ENCODE results near the gene DHRS7C. TPM values are rescaled to one million over a fixed set of nuclear protein-coding genes. Genes with fewer than 3 reads are reported as not detected.
"Not testable (repeated sequence)": the region's sequence is repeated elsewhere in the genome, so short reads cannot be mapped to it uniquely, and the experiment has no call there.

DHRS7C gene
- total RNA-seq, 2 donors from 2014 or later: not detected

DNA sequence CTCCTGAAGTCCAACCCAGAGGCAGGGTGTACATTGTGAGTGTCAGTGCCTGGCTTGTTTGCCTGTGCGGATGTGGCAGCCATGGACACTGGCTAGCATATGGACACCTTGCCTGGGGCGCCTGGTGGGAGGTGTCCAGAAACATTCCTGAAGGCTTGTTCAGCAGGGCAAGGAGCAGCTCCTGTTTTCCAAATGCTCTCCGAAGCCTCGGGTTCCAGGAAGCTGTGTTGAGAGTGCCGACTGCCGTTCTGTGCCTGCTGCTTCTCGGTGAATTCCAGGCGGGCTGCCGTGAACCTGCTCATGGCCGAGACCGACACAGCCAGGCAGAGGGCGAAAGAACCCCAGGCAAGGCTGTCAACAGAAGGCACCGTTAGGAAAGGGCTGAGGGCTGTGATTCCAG is 10.9 kb upstream of the DHRS7C start:
- Mint-ChIP-seq H3K36me3 (ENCODE audit: insufficient read depth in 2 of 2) (no peaks in the 10 kb centered on the region), H3K4me1 (ENCODE audit: low read depth) (no peaks in the 10 kb centered on the region), H3K27me3 (ENCODE audit: low read depth) (no peaks in the 10 kb centered on the region), H3K4me3 (no peak overlapping the region), H3K9me3 (peaks cover 0 to 4% of the 10 kb centered on the region in 2 donors), H3K27ac (no peak overlapping the region)
- ATAC-seq (replicated peaks in 1 of 2) (no peak), DNase-seq (no peak)

- Mint-ChIP-seq H3K27ac (no peak overlapping the region), H3K4me3 (no peak overlapping the region), H3K4me1 (ENCODE audit: low read depth) (no peaks in the 10 kb centered on the region), H3K27me3 (ENCODE audit: low read depth) (no peaks in the 10 kb centered on the region), H3K36me3 (ENCODE audit: insufficient read depth in 2 of 2) (no peaks in the 10 kb centered on the region), H3K9me3 (peaks cover 0 to 4% of the 10 kb centered on the region in 2 donors)
- DNase-seq (no peak), ATAC-seq (replicated peaks in 1 of 2) (no peak)
Measured at GRCh38 chr17:9801505-9801904, 10.1 kb upstream of the DHRS7C start.

DNA sequence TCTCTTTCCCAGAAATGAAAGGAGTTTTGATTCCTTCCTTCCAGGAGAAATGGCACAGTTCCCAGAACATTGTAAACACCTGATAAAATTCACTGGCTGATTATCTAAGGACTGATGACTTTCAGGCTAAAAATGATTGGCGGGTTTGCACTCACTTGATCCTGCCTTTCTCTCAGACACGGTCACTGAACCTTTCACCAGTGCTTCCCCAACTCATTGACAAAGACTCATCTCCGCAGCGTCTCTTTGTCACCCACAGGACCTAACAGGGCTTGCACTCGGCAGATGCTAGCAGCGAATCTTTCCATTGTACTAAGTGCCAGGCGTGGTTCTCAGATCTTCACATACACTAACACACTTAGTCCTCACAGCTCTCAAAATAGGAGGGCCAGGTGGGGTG is 7.3 kb upstream of the DHRS7C start:
- Mint-ChIP-seq H3K27me3 (ENCODE audit: low read depth) (no peaks in the 10 kb centered on the region), H3K36me3 (ENCODE audit: insufficient read depth in 2 of 2) (no peaks in the 10 kb centered on the region)

GRCh38 chr17:9798008-9798407 is 6.6 kb upstream of the DHRS7C start:
- no peaks in the 10 kb centered on the region for H3K36me3 Mint-ChIP-seq (ENCODE audit: insufficient read depth in 2 of 2)

More for the DNA sequence above, 7.3 kb upstream of the DHRS7C start:
- Mint-ChIP-seq H3K27ac (no peak overlapping the region), H3K4me3 (no peak overlapping the region), H3K4me1 (ENCODE audit: low read depth) (no peaks in the 10 kb centered on the region), H3K9me3 (no peaks in the 10 kb centered on the region)
- no peak for ATAC-seq (replicated peaks in 1 of 2)
- DNase-seq: no peak

DNA sequence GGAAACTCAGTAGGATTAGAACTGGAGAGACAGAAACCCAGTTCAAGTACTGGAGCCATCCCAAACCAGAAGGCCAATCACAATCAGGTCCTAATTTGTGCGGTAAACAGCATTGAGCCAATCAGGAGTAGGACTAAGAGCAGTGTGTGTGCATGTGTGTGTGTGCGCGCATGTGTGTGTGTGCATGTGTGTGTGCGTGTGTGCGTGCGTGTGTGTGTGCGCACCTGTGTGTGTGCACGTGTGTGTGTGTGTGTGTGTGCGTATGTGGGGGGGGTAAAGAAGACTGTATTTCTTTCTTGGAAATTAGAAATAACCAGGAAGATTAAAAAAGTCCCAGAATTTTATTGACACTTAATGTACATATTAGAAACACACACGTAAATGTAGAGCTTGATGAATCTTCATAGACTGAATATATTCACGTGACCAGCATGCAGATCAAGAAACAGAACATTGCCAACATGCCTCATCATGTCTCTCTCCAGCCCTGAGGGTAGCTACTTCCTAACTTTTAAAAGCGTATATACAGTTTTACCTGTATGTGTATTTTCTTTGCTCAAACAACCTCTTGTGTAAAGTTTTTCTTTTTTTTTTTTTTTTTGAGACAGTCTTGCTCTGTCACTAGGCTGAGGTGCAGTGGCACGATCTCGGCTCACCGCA is 919 bp upstream of the DHRS7C start:
- ATAC-seq (replicated peaks in 1 of 2) (no peak), DNase-seq (no peak)
- Mint-ChIP-seq H3K27me3 (ENCODE audit: low read depth) (no peaks in the 10 kb centered on the region), H3K4me3 (no peak overlapping the region), H3K36me3 (ENCODE audit: insufficient read depth in 2 of 2) (no peaks in the 10 kb centered on the region), H3K4me1 (ENCODE audit: low read depth) (no peaks in the 10 kb centered on the region), H3K27ac (no peak overlapping the region), H3K9me3 (no peaks in the 10 kb centered on the region)

More at GRCh38 chr17:9798008-9798407, 6.6 kb upstream of the DHRS7C start:
- ATAC-seq (replicated peaks in 1 of 2) (no peak), DNase-seq (no peak)
- H3K4me1 Mint-ChIP-seq (ENCODE audit: low read depth): no peaks in the 10 kb centered on the region
- H3K27ac Mint-ChIP-seq: no peak overlapping the region
- no peak overlapping the region for H3K4me3 Mint-ChIP-seq
- H3K27me3 Mint-ChIP-seq (ENCODE audit: low read depth): no peaks in the 10 kb centered on the region
- no peaks in the 10 kb centered on the region for H3K9me3 Mint-ChIP-seq

- Mint-ChIP-seq H3K36me3 (ENCODE audit: insufficient read depth in 2 of 2) (no peaks in the 10 kb centered on the region), H3K4me1 (ENCODE audit: low read depth) (no peaks in the 10 kb centered on the region), H3K9me3 (no peaks in the 10 kb centered on the region), H3K27me3 (ENCODE audit: low read depth) (no peaks in the 10 kb centered on the region), H3K27ac (no peak overlapping the region), H3K4me3 (no peak overlapping the region)
- DNase-seq (no peak), ATAC-seq (replicated peaks in 1 of 2) (no peak)
Measured at GRCh38 chr17:9790316-9790715, 1.1 kb downstream of the DHRS7C start.

DNA sequence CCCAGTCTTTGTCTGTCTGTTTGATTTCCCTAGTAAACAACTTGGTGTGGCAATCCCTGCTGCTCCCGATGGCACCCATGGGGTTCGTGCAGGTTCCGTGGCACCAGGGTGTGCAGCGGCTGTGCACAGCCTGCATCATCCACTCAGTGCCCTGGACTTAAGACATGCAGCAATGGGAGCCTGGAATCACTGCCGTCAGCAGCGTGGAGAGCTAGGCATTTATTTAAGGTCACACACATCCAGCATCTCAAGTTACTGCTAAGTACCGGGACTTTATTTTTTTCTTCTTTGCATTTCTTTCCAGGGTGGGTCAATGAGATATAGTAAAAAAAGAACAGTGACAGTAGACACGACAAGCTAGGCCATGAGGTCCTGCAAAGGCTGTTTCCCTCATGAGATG is 2.8 kb downstream of the DHRS7C start:
- no peaks in the 10 kb centered on the region for H3K9me3 Mint-ChIP-seq
- ATAC-seq (replicated peaks in 1 of 2) (no peak), DNase-seq (no peak)
- no peaks in the 10 kb centered on the region for H3K36me3 Mint-ChIP-seq (ENCODE audit: insufficient read depth in 2 of 2)
- no peak overlapping the region for H3K4me3 Mint-ChIP-seq
- no peaks in the 10 kb centered on the region for H3K27me3 Mint-ChIP-seq (ENCODE audit: low read depth)
- H3K27ac Mint-ChIP-seq: no peak overlapping the region
- H3K4me1 Mint-ChIP-seq (ENCODE audit: low read depth): no peaks in the 10 kb centered on the region

- H3K27ac Mint-ChIP-seq: no peak overlapping the region
- H3K4me3 Mint-ChIP-seq: no peak overlapping the region
- no peaks in the 10 kb centered on the region for H3K4me1 Mint-ChIP-seq (ENCODE audit: low read depth)
- H3K27me3 Mint-ChIP-seq (ENCODE audit: low read depth): peaks cover 13% of the 10 kb centered on the region
- H3K9me3 Mint-ChIP-seq: peaks cover 0 to 3% of the 10 kb centered on the region in 2 donors
- DNase-seq (no peak), ATAC-seq (replicated peaks in 1 of 2) (no peak)
- no peaks in the 10 kb centered on the region for H3K36me3 Mint-ChIP-seq (ENCODE audit: insufficient read depth in 2 of 2)
Measured at GRCh38 chr17:9784544-9784943, 6.8 kb downstream of the DHRS7C start.

GRCh38 chr17:9783465-9783864 is 7.9 kb downstream of the DHRS7C start:
- not testable (repeated sequence) for H3K27ac Mint-ChIP-seq; H3K4me3 Mint-ChIP-seq; DNase-seq; H3K9me3 Mint-ChIP-seq; H3K4me1 Mint-ChIP-seq (ENCODE audit: low read depth); H3K36me3 Mint-ChIP-seq (ENCODE audit: insufficient read depth in 2 of 2); ATAC-seq (replicated peaks in 1 of 2)
- peaks cover 13% of the 10 kb centered on the region for H3K27me3 Mint-ChIP-seq (ENCODE audit: low read depth)

DNA sequence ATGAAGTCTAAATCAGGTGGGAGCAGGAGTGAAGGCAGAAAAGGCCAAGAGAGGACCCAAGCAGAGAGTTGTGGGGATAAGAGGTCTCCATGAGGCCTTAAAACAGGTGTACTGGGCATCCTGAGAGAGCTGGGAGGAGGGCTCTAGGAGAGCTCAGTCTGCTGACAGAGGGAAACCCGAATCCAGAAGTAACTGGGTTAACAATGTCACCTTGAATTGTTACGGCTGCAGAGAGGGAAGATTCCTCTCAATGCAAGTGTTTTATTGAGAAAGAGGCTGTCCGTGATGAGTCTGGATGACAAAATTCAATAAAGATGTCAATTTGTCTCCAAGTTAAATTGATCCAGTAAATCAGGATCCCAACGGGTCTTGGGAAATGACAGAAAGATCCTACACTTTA is 8.3 kb downstream of the DHRS7C start:
- H3K27ac Mint-ChIP-seq: no peak overlapping the region
- DNase-seq: no peak
- no peaks in the 10 kb centered on the region for H3K4me1 Mint-ChIP-seq (ENCODE audit: low read depth)
- peaks cover 13% of the 10 kb centered on the region for H3K27me3 Mint-ChIP-seq (ENCODE audit: low read depth)
- ATAC-seq (replicated peaks in 1 of 2): no peak
- H3K9me3 Mint-ChIP-seq: peaks cover 0 to 3% of the 10 kb centered on the region in 2 donors
- no peak overlapping the region for H3K4me3 Mint-ChIP-seq
- H3K36me3 Mint-ChIP-seq (ENCODE audit: insufficient read depth in 2 of 2): no peaks in the 10 kb centered on the region

GRCh38 chr17:9780552-9780951 is 10.8 kb downstream of the DHRS7C start:
- no peak for ATAC-seq (replicated peaks in 1 of 2)
- no peak for DNase-seq
- peaks cover 0 to 3% of the 10 kb centered on the region in 2 donors for H3K9me3 Mint-ChIP-seq
- peaks cover 18% of the 10 kb centered on the region for H3K27me3 Mint-ChIP-seq (ENCODE audit: low read depth)
- H3K4me3 Mint-ChIP-seq: no peak overlapping the region
- no peaks in the 10 kb centered on the region for H3K36me3 Mint-ChIP-seq (ENCODE audit: insufficient read depth in 2 of 2)
- no peaks in the 10 kb centered on the region for H3K4me1 Mint-ChIP-seq (ENCODE audit: low read depth)
- H3K27ac Mint-ChIP-seq: no peak overlapping the region

DNA sequence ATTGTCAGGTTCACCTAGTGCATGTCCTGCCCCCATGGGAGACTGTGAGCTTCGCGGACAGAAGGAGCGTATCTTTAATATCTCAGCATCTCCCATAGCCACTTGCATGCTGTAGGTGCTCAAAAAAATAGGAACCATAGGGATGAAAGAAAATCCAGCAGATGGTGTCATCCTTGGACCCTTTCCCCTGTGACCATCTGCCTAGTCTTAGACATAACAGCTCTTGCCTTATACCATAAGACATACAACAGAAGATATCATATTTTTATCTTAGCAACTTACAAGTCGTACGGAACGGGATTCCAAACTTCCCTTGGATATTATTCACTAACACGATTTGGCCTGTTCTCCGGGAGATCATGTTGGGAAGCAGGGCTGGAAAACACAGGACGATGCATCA is 14.5 kb downstream of the DHRS7C start:
- no peaks in the 10 kb centered on the region for H3K9me3 Mint-ChIP-seq
- DNase-seq: no peak

DNA sequence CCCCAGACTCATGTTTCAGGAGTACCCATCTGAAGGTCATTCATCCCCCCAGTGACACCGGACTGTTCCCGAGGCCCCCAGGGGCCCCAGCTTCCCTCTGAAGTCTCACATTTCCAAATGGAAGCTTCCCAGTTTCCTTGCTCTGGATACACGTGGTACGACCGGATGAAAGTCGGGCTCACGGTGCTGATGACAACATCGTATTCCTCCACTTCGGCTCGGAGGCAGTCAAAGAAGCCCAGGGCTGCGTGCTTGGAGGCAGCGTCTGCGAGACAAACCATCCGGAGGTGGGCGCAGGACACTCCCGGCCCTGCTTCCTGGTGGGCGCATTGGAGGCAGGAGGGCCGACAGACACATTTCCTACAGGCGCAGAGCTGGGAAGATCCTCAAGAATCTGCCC is 18.7 kb downstream of the DHRS7C start:
- Mint-ChIP-seq H3K4me3 (no peak overlapping the region), H3K36me3 (ENCODE audit: insufficient read depth in 2 of 2) (no peaks in the 10 kb centered on the region), H3K4me1 (ENCODE audit: low read depth) (no peaks in the 10 kb centered on the region), H3K9me3 (no peaks in the 10 kb centered on the region), H3K27me3 (ENCODE audit: low read depth) (peaks cover 5% of the 10 kb centered on the region), H3K27ac (no peak overlapping the region)
- no peak for DNase-seq
- no peak for ATAC-seq (replicated peaks in 1 of 2)

More for the DNA sequence above, 14.5 kb downstream of the DHRS7C start:
- no peak for ATAC-seq (replicated peaks in 1 of 2)
- Mint-ChIP-seq H3K4me1 (ENCODE audit: low read depth) (no peaks in the 10 kb centered on the region), H3K27ac (no peak overlapping the region), H3K27me3 (ENCODE audit: low read depth) (peaks cover 7% of the 10 kb centered on the region), H3K36me3 (ENCODE audit: insufficient read depth in 2 of 2) (no peaks in the 10 kb centered on the region), H3K4me3 (no peak overlapping the region)

- Mint-ChIP-seq H3K4me1 (ENCODE audit: low read depth) (no peaks in the 10 kb centered on the region), H3K9me3 (no peaks in the 10 kb centered on the region), H3K4me3 (no peak overlapping the region), H3K27ac (no peak overlapping the region), H3K36me3 (ENCODE audit: insufficient read depth in 2 of 2) (no peaks in the 10 kb centered on the region), H3K27me3 (ENCODE audit: low read depth) (peaks cover under 1% of the 10 kb centered on the region)
- ATAC-seq (replicated peaks in 1 of 2) (no peak), DNase-seq (no peak)
Measured at GRCh38 chr17:9771465-9771864, 19.9 kb downstream of the DHRS7C start.
